Measurements from ENCODE around the gene DCLK1. TPM values are rescaled to one million over a fixed set of nuclear protein-coding genes. Genes with fewer than 3 reads are reported as not detected.

The DCLK1 gene
- total and polyA plus RNA-seq, 8 donors = 10.5 to 20.5 (median 12.8) TPM

- no peak overlapping the region for H3K27ac ChIP-seq
- TF ChIP-seq CTCF (IDR thresholded peaks at IDR 0.05) = no peak
- no peaks in the 10 kb centered on the region for H3K4me1 ChIP-seq
- H3K36me3 ChIP-seq = no peaks in the 10 kb centered on the region
- no peaks in the 10 kb centered on the region for H3K9me3 ChIP-seq
- H3K27me3 ChIP-seq = no peaks in the 10 kb centered on the region
- intact Hi-C loops (cut with DNase I) = no loop called here
- H3K4me3 ChIP-seq = no peak overlapping the region
- no peak for DNase-seq
- ATAC-seq = no peak
Observed at GRCh38 chr13:36114233-36114632, 16.9 kb downstream of the DCLK1 start.

- no peak overlapping the region for H3K4me3 ChIP-seq
- intact Hi-C loops (cut with DNase I) = no loop called here
- ATAC-seq (no peak), DNase-seq (no peak)
- no peaks in the 10 kb centered on the region for H3K36me3 ChIP-seq
- H3K9me3 ChIP-seq = no peaks in the 10 kb centered on the region
- no peak for TF ChIP-seq CTCF (IDR thresholded peaks at IDR 0.05)
- H3K27ac ChIP-seq = no peak overlapping the region
- no peaks in the 10 kb centered on the region for H3K27me3 ChIP-seq
- no peaks in the 10 kb centered on the region for H3K4me1 ChIP-seq
Observed at GRCh38 chr13:36108954-36109353, 22.2 kb downstream of the DCLK1 start.

- Histone ChIP-seq H3K27ac (no peak overlapping the region), H3K9me3 (no peaks in the 10 kb centered on the region), H3K4me3 (no peak overlapping the region), H3K27me3 (no peaks in the 10 kb centered on the region), H3K4me1 (no peaks in the 10 kb centered on the region), H3K36me3 (no peaks in the 10 kb centered on the region)
- ATAC-seq (no peak), DNase-seq (no peak)
- intact Hi-C loops (cut with DNase I) = no loop called here
- no peak for TF ChIP-seq CTCF (IDR thresholded peaks at IDR 0.05)
Observed at GRCh38 chr13:36108342-36108741, 22.8 kb downstream of the DCLK1 start.

GRCh38 chr13:36107521-36107920 is 23.7 kb downstream of the DCLK1 start:
- H3K27me3 ChIP-seq = no peaks in the 10 kb centered on the region
- no peak for DNase-seq
- no peak for ATAC-seq
- intact Hi-C loops (cut with DNase I) = no loop called here
- H3K4me1 ChIP-seq = no peaks in the 10 kb centered on the region
- H3K4me3 ChIP-seq = no peak overlapping the region
- no peaks in the 10 kb centered on the region for H3K9me3 ChIP-seq
- no peak for TF ChIP-seq CTCF (IDR thresholded peaks at IDR 0.05)
- H3K36me3 ChIP-seq = no peaks in the 10 kb centered on the region
- no peak overlapping the region for H3K27ac ChIP-seq

GRCh38 chr13:36105726-36106125 is 25.5 kb downstream of the DCLK1 start:
- no peaks in the 10 kb centered on the region for H3K4me1 ChIP-seq
- H3K27ac ChIP-seq = no peak overlapping the region
- no peak for TF ChIP-seq CTCF (IDR thresholded peaks at IDR 0.05)
- no peaks in the 10 kb centered on the region for H3K9me3 ChIP-seq
- DNase-seq (no peak), ATAC-seq (no peak)
- no peaks in the 10 kb centered on the region for H3K27me3 ChIP-seq
- intact Hi-C loops (cut with DNase I) = no loop called here
- H3K36me3 ChIP-seq = no peaks in the 10 kb centered on the region
- no peak overlapping the region for H3K4me3 ChIP-seq

Data from left lung (tissue), 10 donors.